Measurements from ENCODE around the gene GSE1.

DNA sequence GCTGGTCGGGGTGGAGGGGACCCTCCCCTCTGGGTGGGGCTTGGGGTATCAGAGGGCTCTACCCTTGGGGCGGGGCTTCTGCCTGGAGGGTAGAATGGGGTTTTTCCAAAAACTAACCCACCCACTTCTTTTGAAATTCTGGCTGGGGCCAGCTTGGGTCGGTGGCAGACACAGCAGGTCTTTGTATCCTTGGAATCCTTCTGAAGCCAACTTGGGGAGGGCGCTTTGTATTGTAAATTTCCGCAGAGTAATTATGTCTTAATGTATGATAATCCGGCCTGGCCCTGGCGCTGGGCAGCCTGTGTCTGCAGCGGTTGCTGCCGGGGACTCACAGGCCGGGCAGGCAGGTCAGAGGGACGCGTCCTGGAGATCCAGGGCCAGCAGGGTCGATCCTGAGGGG lies 33.9 kb upstream of the GSE1 start:
- TF ChIP-seq POLR2A (IDR thresholded peaks at IDR 0.05; ENCODE audit: low read depth, low read length) (no peak), POLR2AphosphoS5 (IDR thresholded peaks at IDR 0.05; ENCODE audit: low read depth, low read length) (no peak)

Data from GM12892 (cell line).